Inflammatory macrophage treated with lipopolysaccharide for 1 hour (primary cell): ENCODE measurements around the gene SRC.
"Not testable (repeated sequence)": the region's sequence is repeated elsewhere in the genome, so short reads cannot be mapped to it uniquely, and the experiment has no call there.

Experiments used
- DNase-seq, 2 donors: peaks; one replicate each; pipeline ENCODE4 v3.0.0-alpha.2; 2020 to 2022

SRC gene

DNA sequence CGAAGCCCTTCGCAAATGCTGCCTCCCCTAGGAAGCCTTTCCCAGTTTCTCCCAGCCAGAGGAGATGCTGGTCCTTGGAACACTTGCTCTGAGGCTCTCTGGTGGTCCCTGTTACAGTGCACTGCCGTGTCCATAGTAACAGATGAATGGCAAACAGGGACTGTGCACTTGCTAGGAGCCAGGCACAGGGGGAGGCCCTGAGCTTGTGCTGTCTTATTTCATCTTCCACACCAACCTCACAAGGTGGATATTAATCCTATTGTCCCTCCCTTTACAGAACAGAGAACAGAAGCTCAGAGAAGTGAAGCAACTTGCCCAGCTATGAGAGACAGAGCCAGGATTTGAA, 19.0 kb downstream of the SRC start:
- no peak for DNase-seq

DNA sequence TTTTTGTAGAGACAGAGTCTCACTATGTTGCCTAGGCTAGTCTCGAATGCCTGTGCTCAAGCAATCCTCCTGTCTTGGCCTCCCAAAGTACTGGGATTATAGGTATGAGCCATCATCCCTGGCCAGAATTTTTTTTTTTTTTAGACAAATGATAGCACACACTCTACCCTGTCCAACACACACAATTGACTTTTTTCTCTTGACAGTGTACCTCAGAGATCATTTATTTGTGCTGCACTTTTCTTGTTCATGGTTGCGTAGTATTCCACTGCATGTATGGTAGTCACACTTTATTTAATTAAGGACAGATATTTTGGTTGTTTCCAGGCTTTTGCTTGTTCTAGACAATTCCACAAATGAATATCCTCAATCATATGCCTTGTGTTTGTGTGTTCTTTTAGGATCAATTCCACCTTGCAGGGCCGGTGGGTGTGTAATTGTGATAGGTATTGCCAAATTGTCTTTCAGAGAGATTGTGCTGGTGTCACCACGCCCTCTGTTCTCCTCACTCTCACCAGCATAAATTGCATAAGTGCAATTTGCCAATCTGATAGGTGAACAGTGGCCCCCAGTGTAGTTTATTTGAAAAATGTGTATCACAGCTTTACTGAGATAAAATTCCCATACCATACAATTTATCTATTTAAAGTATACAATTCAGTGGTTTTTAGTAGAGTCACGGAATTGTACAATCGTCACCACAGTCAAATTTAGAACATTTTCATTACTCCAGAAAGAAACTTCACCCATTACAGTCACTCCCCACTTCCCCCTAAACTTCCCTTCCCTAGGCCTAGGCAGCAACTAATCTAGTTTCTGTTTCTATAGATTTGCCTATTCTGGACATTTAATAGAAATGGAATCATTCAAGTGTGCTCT, 20.1 kb downstream of the SRC start:
- peak; percentile 85 to 90 for DNase-seq

DNA sequence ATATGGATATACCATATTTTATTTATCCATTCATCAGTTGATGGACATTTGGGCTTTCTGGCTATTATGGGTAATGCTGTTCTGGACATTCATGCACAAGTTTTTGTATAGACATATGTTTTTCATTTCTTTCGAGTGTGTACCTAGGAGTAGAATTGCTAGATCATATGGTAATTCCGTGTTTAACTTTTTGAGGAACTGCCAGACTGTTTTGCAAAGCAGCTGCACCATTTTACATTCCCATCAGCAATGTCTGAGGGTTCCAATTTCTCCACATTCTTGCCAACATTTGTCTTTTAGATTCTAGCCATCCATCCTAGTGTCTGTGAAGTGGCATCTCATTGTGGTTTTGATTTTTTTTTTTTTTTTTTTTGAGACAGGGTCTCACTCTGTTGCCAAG, 20.8 kb downstream of the SRC start:
- peak in 1 of 2 donors; percentile 42 for DNase-seq

DNA sequence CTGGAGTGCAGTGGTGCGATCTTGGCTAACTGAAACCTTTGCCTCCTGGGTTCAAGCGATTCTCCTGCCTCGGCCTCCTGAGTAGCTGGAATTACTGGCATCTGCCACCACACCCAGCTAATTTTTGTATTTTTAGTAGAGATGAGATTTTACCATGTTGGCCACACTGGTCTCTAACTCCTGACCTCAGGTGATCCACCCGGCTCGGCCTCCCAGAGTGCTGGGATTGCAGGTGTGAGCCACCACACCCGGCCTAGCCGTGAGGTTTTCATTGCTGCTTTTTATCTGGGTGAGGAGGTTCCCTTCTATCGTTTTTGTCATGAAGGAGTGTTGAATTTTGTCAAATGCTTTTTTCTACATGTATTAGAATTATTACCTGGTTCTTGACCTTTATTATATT, 23.9 kb downstream of the SRC start:
- DNase-seq, result no peak

DNA sequence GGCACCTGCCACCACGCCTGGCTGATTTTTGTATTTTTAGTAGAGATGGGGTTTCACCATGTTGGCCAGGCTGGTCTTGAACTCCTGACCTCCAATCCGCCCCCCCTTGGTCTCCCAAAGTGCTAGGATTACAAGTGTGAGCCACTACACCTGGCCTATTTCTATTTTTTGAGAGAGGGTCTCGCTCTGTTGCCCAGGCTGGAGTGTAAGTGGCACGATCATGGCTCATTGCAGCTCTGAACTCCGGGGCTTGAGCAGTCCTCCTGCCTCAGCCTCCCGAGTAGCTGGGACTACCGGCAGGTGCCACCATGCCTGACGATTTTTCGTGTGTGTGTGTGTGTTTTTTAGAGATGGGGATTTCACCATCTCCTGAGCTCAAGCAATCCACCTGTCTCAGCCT, 25.9 kb downstream of the SRC start:
- not testable (repeated sequence) for DNase-seq

DNA sequence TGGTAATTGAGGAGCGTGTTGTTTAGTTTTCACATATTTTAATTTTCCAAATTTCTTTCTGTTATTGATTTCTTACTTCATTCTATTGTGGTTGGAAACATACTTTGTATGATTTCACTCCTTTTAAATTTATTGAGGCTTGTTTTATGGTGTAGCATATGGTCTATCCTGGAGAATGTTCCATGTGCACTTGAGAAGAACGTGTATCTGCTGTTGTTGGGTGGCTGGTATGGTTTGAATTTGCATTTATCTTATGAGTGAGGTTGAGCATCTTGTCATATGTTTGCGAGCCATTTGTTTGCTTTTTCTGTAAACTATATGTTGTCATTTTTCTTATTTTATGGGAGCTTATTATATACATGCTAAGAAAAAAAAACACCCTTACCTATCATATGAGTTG, 26.5 kb downstream of the SRC start:
- no peak for DNase-seq

DNA sequence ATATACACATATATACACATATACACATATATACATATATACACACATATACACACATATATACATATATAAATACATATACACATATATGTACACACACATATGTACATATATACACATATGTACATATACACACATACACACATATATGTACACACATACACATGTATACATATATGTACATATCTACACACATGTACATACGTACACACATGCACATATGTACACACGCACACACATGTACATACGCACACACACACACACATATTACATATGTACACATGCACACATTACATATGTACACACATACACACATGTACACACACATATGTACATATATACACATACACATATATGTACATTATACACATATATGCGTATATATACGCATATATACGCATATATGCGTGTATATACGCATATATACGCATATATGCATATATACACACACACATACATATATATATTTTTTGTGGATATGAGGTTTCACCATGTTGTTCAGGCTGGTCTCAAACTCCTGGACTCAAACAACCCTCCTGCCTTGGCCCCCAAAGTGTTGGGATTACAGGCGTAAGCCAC, 27.2 kb downstream of the SRC start:
- no peak for DNase-seq

DNA sequence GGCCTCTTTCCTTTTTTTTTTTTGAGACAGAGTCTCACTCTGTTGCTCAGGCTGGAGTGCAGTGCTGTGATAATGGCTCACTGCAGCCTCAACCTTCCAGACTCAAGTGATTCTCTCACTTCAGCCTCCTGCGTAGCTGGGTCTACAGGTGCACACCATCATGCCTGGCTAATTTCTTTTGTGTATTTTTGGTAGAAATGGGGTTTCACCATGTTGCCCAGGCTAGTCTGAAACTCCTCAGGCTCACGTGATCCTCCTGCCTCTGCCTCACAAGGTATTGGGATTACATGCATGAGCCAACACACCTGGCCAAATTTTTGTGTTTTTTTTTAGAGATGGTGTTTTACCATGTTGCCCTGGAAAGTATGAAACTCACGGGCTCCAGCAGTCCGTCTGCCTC, 29.3 kb downstream of the SRC start:
- no peak for DNase-seq

DNA sequence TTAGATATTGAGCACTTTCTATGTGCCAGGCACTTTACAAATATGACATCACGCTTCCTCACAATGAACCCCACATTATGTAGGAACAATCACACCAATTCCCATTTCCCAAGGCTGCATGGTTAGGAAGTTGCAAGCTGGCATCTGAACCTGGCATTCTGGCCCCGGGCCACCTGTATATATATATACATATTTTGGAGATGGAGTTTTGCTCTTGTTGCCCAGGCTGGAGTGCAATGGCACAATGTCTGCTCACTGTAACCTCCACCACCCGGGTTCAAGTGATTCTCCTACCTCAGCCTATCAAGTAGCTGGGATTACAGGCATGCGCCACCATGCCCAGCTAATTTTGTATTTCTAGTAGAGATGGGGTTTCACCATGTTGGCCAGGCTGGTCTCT, 30.4 kb downstream of the SRC start:
- DNase-seq, result no peak

DNA sequence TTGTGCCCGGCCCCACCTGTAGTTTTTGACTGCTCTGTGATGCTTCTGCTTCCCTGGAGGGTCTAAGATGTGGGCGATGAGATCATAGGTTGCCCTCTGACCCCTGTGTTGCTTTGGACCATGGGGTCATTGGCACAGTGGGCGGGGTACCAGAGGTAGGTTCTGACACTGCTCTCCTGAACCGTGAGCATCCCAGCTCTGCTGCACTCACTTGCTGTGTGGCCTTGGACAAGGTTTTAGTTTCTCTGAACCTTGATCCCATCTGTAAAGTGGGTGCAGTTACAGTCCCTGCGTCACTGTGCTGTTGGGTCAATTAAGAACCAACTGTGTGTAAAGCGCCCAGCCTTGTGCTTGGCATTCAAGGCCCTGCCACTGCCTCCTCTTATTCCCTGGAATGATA, 30.9 kb downstream of the SRC start:
- no peak for DNase-seq

DNA sequence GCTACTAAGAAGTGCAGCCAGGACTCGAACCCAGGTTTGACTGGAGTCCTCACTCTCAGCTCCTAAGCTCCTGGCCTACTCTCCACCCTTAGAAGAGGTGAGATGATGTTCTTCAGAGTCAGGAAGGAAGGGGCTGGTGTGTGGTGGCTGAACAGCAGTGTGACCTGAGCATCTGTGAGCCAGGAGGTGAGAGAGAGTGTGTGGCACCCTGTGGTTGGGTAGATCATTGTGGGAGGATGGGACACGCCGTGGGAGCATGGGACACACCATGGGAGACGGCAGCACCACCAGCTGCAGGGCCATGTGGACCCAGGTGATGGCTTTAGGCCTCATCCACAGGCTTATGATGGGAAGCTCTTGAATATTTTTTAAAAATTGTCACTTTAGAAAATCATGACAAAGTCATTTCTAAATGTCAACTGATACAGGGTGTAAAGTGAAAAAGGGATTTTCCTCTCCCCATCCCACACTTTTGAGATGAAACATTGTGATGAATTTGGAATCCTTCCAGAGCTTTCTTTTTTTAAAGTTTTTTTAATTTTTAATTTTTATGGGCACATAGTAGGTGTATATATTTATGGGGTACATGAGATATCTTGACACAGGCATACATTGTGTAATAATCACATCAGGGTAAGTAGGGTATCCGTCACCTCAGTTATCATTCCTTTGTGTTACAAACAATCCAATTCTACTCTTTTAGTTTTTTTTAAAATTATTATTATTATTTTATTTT, 31.6 kb downstream of the SRC start:
- DNase-seq, result peak in 1 of 2 donors; percentile 60

DNA sequence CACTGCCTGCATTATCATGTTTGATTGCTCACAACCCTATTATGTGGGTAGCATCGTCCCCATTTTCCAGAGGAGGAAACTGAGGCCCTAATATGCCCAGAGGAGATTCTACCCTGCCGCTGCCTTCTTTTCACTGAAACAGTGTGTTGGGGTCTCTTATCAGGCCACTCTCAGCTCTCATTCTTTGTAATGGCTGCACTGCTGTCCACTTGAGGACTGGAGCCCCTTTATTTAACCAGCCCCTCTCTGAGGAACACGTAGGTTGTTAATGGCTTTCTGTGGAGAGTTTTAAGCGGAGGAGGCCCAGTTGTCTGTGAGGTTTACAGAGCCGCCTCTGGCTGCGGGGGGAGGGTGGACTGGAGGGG, 32.5 kb downstream of the SRC start:
- no peak for DNase-seq

DNA sequence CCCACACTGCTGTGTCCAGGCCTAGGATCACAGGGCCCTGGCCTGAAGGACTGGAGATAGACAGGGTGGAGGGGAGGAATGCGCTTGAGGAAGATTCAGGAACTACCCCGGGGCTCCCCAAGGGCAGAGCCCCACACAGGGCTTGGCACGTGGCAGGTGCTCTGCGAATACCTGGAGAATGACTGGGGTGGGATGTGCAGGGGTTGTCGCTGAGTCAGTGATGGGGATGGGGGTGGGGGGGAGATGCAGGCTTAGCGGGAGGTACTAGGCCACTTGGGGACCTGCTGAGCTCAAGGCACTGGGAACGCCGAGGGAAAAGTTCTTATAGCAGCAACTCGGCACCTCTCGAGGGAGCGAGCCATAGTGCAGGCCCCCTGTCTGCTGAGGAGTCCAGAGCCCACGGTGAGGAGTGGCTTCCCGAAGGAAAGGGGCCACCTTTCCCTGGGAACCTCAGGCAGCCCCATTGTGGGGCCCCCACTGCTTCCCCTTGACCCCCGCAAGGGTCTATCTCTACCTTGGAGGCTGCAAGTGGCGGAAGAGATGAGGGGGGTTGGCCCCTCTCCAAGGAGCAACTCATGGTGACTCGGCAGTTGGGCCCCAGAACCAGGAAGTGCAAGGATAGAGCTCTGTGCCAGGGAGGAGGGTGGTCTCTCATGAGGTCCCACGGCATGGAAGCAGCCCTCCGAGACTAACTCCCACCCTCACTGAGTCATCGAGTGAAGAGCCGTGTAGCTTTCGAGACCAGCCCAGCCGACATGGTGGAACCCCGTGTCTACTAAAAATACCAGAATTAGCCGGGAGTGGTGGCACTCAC, 33.1 kb downstream of the SRC start:
- DNase-seq, result peak; percentile 45 to 63

DNA sequence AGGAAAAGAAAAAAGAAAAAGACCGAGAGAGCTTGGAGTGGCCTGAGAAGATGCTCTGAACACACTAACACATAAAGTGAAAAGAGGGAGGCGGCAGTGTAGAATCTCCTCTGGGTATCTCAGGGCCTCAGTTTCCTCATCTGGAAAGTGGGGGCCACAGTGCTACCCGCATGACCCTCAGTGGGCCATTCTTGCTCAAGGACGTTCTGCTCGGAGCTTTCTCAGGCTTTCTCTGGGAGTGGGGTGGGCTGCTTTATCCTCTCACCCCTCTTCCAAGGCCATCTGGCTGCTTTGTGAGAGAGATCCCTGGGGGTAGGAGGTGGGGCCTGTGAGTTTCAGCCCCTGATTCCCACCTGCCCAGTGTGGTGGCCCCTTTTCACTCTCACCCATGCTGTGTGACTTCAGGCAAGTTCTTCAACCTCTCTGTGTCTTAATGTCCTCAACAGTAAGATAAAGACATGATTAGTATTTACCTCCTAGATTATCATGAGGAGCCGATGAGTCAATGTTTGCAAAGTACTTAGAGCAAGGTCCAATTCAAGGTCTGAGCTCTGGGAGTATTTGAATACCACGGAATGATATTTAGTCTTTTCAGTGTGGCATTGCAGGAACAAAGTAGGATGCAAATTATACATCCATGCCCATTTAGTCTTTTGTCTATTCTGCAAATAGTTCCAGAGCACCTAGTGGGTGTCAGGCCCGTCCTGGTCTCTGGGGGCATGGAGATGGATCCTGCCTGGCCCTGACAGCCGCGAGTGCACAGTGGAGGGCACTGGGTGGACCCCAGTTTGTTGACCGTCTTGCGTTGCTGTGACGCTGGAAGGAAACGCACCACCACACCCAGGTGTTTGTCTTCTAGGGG, 34.3 kb downstream of the SRC start:
- no peak for DNase-seq

DNA sequence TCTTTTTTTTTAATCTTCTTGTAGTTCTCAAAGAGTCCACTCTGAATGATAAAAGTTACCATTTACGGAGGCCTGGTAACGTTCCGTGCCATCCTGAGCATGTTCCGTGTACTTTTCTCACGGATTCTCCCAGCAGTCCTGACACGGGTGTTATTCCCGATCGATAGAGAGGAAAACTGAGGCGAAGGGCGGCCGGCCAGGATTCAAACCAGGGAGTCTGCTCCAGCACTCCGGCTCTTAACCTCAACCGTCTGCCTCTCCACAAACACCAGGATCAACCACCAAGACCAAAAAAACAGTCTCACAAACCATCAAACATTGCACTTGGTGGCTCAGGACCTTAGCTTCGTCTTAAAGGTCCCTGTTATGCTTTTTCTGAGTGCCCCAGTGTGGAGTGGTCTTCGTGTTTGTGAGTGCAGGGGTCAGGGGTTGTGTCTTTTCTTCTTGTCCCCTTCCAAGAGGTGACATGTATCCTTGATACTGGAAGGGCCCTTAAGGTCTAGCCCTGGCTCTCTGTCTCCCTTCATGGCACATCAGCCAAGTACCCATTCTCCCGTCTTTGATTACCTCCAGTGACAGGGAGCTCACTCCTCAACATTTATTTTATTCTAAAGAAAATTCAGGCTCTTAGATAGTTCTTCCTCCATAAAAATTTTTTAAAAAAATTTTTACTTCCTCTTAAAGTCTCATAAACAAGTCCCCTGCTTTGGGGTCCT, 35.1 kb downstream of the SRC start:
- no peak for DNase-seq

DNA sequence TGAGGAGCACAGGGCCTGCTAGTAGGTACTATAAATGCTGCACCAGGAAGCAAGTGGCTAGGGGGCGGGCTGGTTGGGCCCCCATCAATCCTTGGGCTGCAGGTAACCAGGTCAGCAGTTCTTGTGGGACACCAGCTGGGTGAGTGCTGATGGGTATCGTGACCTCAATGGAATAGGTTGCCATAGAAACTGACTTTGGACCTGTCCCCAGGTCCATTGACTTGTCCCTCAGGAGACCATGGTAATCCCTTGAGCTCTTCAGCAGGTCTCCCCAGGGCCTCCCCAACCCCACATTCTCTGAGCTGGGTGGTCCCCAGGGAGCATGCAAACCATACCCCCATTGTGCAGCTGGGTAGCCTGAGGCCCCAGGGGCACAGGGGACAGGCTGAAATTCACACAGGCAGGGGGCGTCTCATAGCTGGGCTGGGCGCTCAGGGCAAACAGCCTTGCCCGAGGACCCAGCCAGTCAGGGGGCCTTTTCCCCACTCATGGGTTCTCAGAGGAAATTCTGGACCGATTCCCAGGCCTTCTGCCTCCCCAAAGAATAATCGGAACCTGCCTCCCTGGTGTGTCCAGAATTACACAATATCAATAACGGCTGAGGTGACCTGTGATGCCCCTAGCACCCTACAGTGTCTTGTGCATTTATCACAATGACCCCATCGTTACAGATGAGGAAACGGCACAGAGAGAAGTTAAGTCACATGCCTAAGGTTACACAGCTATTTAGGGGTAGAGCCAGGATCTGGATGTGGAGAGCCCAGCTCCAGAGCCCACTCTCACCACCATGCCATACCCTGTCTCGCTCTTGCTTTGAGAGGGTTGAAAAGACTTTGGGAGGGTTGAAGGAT, 35.9 kb downstream of the SRC start:
- DNase-seq, result peak; percentile 87 to 99

DNA sequence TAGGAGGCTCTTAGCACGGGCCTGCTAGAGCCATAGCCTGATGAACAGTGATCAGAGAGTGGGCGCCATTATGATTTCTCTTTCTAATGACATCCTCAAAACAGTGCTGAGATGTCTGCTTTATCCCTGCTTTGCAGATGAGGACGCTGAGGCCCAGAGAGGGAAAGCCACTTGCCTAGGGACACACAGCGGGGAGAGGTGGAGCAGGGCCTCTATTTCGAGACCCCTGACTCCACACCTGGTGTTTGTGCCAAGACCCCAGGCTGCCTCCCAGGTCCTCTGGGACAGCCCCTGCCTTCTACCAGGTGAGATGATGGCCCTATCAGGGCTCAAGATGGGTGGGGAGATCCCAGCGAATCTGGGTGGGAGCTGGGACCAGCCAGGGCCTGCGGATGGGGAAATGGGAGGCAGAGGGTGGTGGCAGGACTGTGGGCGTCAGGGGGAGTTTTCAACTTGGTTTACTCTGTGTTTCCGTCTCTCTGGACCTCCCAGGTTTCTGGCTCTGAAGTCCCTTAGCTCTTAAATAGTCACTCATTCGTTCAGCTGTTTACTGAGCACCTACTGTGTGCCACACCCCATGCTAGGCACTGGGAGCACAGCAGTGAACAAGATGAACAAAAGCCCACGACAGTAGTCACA, 36.7 kb downstream of the SRC start:
- DNase-seq, result peak; percentile 64 to 89

DNA sequence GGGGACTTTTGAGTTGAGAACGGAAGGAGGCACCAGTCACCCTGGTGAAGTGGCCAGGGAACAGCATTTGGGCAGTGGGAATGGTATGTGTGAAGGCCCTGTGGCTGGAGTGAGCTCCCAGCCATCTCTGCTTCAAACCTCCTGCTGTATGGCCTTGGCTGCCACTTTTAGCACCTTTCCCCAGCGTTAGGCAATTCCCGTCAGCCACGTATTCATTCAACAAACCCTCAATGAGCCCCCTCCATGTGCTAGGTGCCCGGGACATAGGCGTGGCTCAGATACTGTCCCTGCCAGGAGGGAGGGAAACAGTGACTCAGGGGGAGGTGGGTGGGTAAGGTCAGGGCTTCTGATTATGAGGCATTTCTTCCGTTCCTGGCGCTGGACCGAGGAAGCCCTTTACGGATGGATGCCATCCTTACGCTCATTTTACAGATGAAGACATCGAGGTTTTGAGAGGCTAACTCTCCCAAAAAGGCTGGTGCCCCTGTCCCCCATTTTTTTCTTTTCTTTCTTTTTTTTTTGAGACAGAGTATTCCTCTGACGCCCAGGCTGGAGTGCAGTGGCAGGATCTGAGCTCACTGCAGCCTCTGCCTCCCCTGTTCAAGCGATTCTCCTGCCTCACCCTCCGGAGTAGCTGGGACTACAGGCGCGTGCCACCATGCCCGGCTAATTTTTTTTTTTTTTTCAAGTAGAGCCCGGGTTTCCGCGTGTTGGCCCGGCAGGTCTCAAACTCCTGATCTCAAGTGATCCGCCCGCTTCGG, 37.5 kb downstream of the SRC start:
- DNase-seq, result peak; percentile 73 to 91

DNA sequence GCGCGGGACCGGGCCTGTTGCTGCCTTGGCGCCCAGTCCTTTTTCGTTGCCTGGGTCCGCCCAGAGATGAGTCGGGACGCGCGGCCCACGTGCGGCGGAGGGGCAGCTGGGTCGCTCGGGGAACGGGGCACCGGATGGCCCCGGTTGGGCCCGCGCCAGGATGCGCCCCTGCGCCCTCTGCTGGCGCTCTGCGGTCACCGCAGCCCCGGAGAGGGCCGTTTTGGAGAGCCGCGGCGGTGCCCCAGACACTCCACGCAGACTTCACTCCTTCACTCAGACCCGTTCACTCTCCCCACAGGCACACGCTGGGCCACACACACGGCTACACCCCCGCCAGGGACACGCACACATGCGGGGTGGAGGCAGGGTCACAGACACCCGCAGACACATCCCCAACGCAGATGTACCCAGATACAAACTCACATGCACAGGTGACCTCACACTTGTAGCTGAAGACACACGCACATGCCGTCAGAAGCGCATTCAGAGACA, 38.8 kb downstream of the SRC start:
- peak; percentile 74 to 82 for DNase-seq
